Suprapubic skin (tissue), 4 donors: ENCODE measurements around the gene BBIP1. TPM values are rescaled to one million over a fixed set of nuclear protein-coding genes. Genes with fewer than 3 reads are reported as not detected.

ENCODE experiments used
- DNase-seq, 2 donors: peaks; one replicate each; pipeline ENCODE4 v3.0.0-alpha.2; 2019; ENCODE audit warnings: low spot score in 2 of 2
- H3K27ac ChIP-seq: fragments of 200-600 bp; sonication (generic); one replicate; pipeline ENCODE4 v1.5.1; 2019
- H3K27me3 ChIP-seq: fragments of 200-600 bp; sonication (generic); one replicate; pipeline ENCODE4 v1.5.1; 2019
- H3K36me3 ChIP-seq: fragments of 200-600 bp; sonication (generic); one replicate; pipeline ENCODE4 v1.5.1; 2019
- H3K4me1 ChIP-seq: fragments of 200-600 bp; sonication (generic); one replicate; pipeline ENCODE4 v1.5.1; 2019
- H3K4me3 ChIP-seq: fragments of 200-600 bp; sonication (generic); one replicate; pipeline ENCODE4 v1.5.1; 2019; ENCODE audit warnings: mild to moderate bottlenecking
- H3K9me3 ChIP-seq: fragments of 200-600 bp; sonication (generic); one replicate; pipeline ENCODE4 v1.5.1; 2019
- EP300 ChIP-seq: sonication (generic); formaldehyde crosslinking; IDR thresholded peaks from one replicate; pipeline ENCODE4 v1.6.1; 2017; ENCODE audit warnings: antibody characterized with exemption
- POLR2A ChIP-seq, 2 donors: fragments of 450-650 bp; IDR thresholded peaks; one replicate each; pipeline ENCODE4 v1.6.1; 2017; ENCODE audit warnings: antibody characterized with exemption in 2 of 2, mild to moderate bottlenecking in 2 of 2, moderate library complexity in 2 of 2
- POLR2AphosphoS5 ChIP-seq, 3 donors: sonication (generic); formaldehyde crosslinking; IDR thresholded peaks; one replicate each; pipeline ENCODE4 v1.6.1; 2017; ENCODE audit warnings: antibody characterized with exemption in 3 of 3
- WGBS: methylation state at CpG from one replicate; pipeline ENCODE4 v1.1.5; 2018; 5-methylcytosine and 5-hydroxymethylcytosine counted together
- total RNA-seq, 4 donors: library from RNA; depleted of rRNA; stranded (reverse); fragments of >200 nt; gene quantifications; one replicate each; pipeline ENCODE4 v1.1.0, GENCODE V29; 2016
- TF ChIP-seq, protein P1 (sequence below), 2 donors: fragments of 200-600 bp in 1 of 2; fragments of 450-650 bp in 1 of 2; sonication (generic) in 1 of 2; IDR thresholded peaks; one replicate each; pipeline ENCODE4 v1.5.1; 2016 to 2019; ENCODE audit warnings: antibody characterized with exemption in 2 of 2, mild to moderate bottlenecking in 1 of 2, moderate library complexity in 1 of 2

Gene BBIP1
- total RNA-seq, 4 donors from 2014 or later: 6.5 to 14.0 (median 10.3) TPM

DNA sequence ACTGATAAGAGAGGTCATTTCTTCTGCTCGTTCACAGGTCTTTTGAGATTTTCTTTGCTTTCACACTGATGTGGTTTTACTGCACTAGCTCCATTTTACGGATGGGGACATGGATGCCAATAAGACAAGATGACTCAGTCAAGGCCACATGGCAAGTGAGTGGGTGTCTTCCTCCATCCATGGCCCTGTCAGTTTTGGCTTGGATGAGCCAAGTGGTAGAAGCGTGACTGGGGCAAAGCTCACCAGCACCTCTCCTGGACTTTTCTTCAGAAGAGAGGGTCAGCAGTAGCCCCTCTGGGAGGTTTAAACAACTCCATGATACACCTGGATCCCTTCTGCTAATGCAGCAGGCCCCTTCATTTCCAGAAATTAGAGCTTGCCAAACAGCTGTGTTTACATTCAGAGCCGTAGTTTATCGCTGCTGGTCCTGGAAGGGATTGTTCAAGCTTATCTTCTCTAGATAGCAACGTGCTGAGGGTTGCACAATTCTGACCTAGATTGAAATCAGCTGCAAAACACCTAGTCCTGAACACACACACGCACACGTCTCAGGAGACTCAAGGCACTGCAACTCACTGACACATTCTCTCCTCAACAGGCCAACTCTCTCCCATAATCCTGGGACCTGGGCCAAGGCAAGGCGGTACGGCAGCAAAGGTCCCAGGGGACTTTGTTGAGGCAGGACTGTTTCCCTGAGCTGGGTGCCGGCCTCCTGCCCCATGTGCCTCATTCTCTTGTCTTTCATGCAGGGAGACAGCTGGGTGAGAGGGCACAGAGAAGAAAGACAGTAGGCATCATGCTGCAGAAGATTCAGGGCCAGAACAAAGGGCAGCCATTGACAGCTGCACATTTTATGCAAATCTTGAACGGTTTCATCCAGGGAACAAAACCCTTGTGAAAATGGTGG lies 61.5 kb downstream of the BBIP1 start:
- peak overlapping the region; percentile 83 for H3K27ac ChIP-seq
- peaks cover 66% of the 10 kb centered on the region for H3K4me1 ChIP-seq
- TF ChIP-seq, protein P1, sequence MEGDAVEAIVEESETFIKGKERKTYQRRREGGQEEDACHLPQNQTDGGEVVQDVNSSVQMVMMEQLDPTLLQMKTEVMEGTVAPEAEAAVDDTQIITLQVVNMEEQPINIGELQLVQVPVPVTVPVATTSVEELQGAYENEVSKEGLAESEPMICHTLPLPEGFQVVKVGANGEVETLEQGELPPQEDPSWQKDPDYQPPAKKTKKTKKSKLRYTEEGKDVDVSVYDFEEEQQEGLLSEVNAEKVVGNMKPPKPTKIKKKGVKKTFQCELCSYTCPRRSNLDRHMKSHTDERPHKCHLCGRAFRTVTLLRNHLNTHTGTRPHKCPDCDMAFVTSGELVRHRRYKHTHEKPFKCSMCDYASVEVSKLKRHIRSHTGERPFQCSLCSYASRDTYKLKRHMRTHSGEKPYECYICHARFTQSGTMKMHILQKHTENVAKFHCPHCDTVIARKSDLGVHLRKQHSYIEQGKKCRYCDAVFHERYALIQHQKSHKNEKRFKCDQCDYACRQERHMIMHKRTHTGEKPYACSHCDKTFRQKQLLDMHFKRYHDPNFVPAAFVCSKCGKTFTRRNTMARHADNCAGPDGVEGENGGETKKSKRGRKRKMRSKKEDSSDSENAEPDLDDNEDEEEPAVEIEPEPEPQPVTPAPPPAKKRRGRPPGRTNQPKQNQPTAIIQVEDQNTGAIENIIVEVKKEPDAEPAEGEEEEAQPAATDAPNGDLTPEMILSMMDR (IDR thresholded peaks at IDR 0.05): no peak
- peak in 1 of 3 donors; percentile 65 for TF ChIP-seq POLR2AphosphoS5 (IDR thresholded peaks at IDR 0.05)
- no peaks in the 10 kb centered on the region for H3K9me3 ChIP-seq
- 51% methylated on average over 12 of the region's 12 CpGs for WGBS
- no peaks in the 10 kb centered on the region for H3K36me3 ChIP-seq
- H3K4me3 ChIP-seq: no peak overlapping the region
- no peaks in the 10 kb centered on the region for H3K27me3 ChIP-seq
- no peak for DNase-seq

DNA sequence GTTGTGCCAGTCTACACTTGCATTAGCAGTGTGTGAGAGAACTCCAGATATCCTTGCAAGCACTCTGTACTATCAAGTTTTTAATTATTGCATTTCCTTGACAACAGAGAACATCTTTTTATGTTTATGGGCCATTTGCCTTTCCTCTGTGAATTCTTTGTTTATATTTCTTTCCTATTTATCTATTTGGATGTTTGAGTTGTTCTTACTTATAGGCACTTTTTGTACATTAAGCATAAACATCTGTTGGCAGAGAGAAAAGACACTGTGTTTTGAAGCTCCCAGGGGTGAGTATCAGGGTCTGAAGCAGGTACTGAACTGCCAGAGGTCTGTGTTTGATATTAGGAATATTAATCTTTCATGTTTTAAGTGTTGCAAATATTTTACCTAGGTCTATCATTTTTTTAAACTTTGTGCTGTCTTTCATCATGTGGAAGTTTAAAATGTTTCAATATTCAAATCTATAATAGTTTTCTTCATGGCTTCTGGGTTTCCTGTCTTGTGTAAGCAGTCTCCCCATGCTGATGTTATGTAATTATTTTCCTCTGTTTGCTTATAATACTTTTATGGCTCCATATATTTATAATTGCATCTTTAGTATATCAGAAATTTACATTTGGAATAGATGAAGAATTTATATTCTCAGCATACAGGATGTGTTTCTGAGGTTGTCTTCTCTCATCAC lies 64.9 kb downstream of the BBIP1 start:
- Histone ChIP-seq H3K27me3 (no peaks in the 10 kb centered on the region), H3K27ac (no peak overlapping the region), H3K36me3 (no peaks in the 10 kb centered on the region), H3K4me1 (peaks cover 54% of the 10 kb centered on the region), H3K9me3 (no peaks in the 10 kb centered on the region), H3K4me3 (no peak overlapping the region)
- TF ChIP-seq POLR2AphosphoS5 (IDR thresholded peaks at IDR 0.05) (no peak), EP300 (no peak), POLR2A (IDR thresholded peaks at IDR 0.05) (no peak)
- TF ChIP-seq, protein P1 (IDR thresholded peaks at IDR 0.05): no peak
- DNase-seq: no peak

DNA sequence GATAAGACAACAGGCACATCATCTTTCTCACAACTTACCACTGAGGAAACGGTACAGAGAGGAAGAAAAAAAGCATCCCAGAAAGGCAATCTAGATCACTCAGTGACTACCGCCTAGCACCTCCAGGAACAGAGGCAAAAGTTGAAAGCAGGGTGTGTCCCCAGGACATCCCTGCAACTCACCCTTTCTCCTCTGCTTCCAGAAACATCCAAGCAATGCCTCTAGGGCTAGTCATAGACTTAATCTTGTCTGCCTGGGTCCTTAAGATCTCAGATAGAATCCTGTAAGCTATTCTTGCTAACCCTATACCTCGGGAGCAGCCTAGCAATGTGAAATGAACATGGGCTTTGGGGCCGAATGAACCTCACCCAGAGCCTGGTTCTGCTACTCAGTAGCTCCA lies 66.0 kb downstream of the BBIP1 start:
- H3K9me3 ChIP-seq: no peaks in the 10 kb centered on the region
- H3K4me3 ChIP-seq: no peak overlapping the region
- TF ChIP-seq EP300 (no peak), POLR2A (IDR thresholded peaks at IDR 0.05) (no peak)
- H3K27me3 ChIP-seq: no peaks in the 10 kb centered on the region
- no peak for DNase-seq
- 52% methylated on average over 4 of the region's 4 CpGs for WGBS
- H3K36me3 ChIP-seq: no peaks in the 10 kb centered on the region
- H3K4me1 ChIP-seq: peaks cover 44% of the 10 kb centered on the region
- peak overlapping the region; percentile 20 for H3K27ac ChIP-seq

DNA sequence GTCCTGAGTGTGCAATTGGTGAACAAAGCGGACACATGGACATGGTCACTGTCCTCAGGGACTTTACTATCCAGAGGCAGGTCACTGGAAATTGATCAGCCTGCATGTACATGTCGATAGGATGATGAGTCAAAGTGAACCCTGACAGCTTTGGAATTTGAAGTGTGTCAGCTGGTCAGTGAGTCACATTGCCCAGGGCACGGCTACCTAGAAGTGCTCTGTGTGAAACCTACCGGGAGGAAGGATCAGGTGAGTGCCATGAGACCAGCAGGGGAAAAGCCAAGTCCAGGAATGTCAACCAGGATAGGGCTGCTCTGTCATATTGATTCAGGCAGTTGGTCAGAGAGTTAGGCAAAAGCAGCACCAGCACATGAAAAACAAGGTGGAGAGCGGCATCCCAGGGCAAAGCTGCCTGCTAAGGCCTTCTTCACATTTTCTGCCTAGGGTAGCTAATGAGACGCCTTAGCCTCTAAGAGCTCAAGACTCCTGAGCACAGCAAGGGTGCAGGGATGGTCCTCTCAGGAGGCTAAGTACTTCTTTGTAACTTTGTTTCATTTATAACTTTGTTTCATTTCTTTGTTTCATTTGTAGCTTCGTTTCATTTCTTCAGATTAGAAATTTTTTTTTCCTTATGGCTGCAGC lies 66.6 kb downstream of the BBIP1 start:
- Histone ChIP-seq H3K36me3 (no peaks in the 10 kb centered on the region), H3K9me3 (no peaks in the 10 kb centered on the region), H3K4me3 (no peak overlapping the region), H3K27ac (peak overlapping the region; percentile 20), H3K27me3 (no peaks in the 10 kb centered on the region), H3K4me1 (peaks cover 38% of the 10 kb centered on the region)
- 68% methylated on average over 7 of the region's 7 CpGs for WGBS
- no peak for DNase-seq
- TF ChIP-seq EP300 (no peak), POLR2A (IDR thresholded peaks at IDR 0.05) (no peak)
- TF ChIP-seq, protein P1 (IDR thresholded peaks at IDR 0.05): no peak

DNA sequence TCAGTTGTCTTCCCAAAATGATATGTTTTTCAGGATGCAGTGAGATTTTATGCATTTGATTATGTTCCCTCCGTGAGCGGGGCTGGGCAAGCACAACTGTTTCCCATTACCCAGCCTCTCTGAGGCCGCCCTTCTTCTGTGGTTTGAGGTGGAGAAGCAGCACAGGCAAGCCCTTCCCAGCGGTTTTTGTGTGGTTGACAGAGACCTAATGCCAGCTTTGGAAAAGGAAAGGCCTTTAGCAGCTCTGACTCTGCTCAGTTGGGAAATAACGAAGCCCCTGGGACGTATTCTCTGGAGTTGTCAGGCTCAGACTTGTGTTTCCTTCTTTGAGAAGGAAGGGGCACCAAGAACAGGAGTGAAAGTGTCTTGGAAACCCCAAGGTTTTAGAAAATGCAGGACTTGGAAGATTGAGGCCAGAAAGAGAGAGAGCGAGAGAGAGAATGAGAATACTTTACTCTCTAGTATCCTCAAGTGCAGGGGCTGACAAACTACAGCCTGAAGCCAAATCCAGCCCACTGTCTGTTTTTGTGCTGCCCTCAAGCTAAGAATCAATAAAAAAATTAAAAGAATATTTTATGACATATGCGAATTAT lies 67.9 kb downstream of the BBIP1 start:
- Histone ChIP-seq H3K4me1 (peaks cover 48% of the 10 kb centered on the region), H3K4me3 (no peak overlapping the region), H3K36me3 (no peaks in the 10 kb centered on the region), H3K9me3 (no peaks in the 10 kb centered on the region), H3K27me3 (no peaks in the 10 kb centered on the region), H3K27ac (peak overlapping the region; percentile 26)
- 38% methylated on average over 8 of the region's 8 CpGs for WGBS
- DNase-seq: no peak
- TF ChIP-seq POLR2A (IDR thresholded peaks at IDR 0.05): no peak
- TF ChIP-seq, protein P1 (IDR thresholded peaks at IDR 0.05): no peak
- no peak for TF ChIP-seq POLR2AphosphoS5 (IDR thresholded peaks at IDR 0.05)
- TF ChIP-seq EP300: no peak
